B cell (primary cell): ENCODE data around the gene SGF29. TPM values are rescaled to one million over a fixed set of nuclear protein-coding genes. Genes with fewer than 3 reads are reported as not detected.

Experiments
- ATAC-seq: fragments of 200-7000 bp; cut with Tn5 transposase; one replicate; pipeline ENCODE4 v1.10.0; 2021; ENCODE audit warnings: low read depth, mild to moderate bottlenecking, moderate number of reproducible peaks, moderate library complexity
- CTCF ChIA-PET: fragments of 350-600 bp; sonication (Branson Sonifier 250); formaldehyde crosslinking; loops from one replicate; lab custom pipeline; 2021; ENCODE audit warnings: antibody characterized with exemption, inconsistent platforms; lab: Charles Lee
- POLR2A ChIA-PET: fragments of 350-600 bp; sonication (Branson Sonifier 250); formaldehyde crosslinking; loops from one replicate; lab custom pipeline; 2021; ENCODE audit warnings: antibody characterized with exemption; lab: Charles Lee
- DNase-seq: peaks from one replicate; pipeline ENCODE4 v3.0.0; 2013
- H2AFZ ChIP-seq: 2 replicates; pipeline ENCODE4 v1.6.1; 2012; ENCODE audit warnings: mild to moderate bottlenecking, low read depth, low read length; ENCODE audit not compliant: insufficient read depth, poor library complexity, severe bottlenecking
- H3K27ac ChIP-seq, 2 donors: 1 replicate in 1 of 2; 2 replicates in 1 of 2; pipeline ENCODE4 v1.5.1; 2012 to 2013; ENCODE audit warnings: low read length in 2 of 2, mild to moderate bottlenecking in 2 of 2, moderate library complexity in 1 of 2
- H3K27me3 ChIP-seq, 4 experiments: fragments of 200-600 bp in 1 of 4; sonication (generic) in 1 of 4; replicated peaks in 1 of 4; 1 replicate in 2 of 4; 2 replicates in 2 of 4; pipeline versions ENCODE4 v1.6.1 to v1.7.0; 2013 to 2016; ENCODE audit warnings: low read length in 3 of 4, mild to moderate bottlenecking in 2 of 4, mixed read lengths in 1 of 4, moderate library complexity in 1 of 4; ENCODE audit not compliant: insufficient read depth in 4 of 4, control insufficient read depth in 3 of 4; ENCODE audit errors: control extremely low read depth in 1 of 4
- H3K36me3 ChIP-seq, 2 experiments: replicated peaks in 1 of 2; 1 replicate in 1 of 2; 2 replicates in 1 of 2; pipeline versions ENCODE4 v1.6.1 to v1.7.1; 2013; ENCODE audit warnings: low read length in 1 of 2; ENCODE audit not compliant: insufficient read depth in 2 of 2, control insufficient read depth in 1 of 2; ENCODE audit errors: control extremely low read depth in 1 of 2, extremely low read depth in 1 of 2
- H3K4me1 ChIP-seq, 2 donors: fragments of 200-600 bp in 1 of 2; sonication (generic) in 1 of 2; 1 replicate in 1 of 2; 2 replicates in 1 of 2; pipeline versions ENCODE4 v1.5.1 to v1.6.1; 2013 to 2017; ENCODE audit warnings: low read length in 2 of 2; ENCODE audit not compliant: control insufficient read depth in 2 of 2, insufficient read depth in 2 of 2
- H3K4me2 ChIP-seq: replicated peaks from 2 replicates; pipeline ENCODE3; 2012; ENCODE audit warnings: mild to moderate bottlenecking, low read depth, low read length; ENCODE audit not compliant: poor library complexity, severe bottlenecking
- H3K4me3 ChIP-seq, 5 experiments: fragments of 200-600 bp in 1 of 5; sonication (generic) in 1 of 5; 1 replicate in 3 of 5; 2 replicates in 2 of 5; pipeline versions ENCODE4 v1.5.1 to v1.7.0; 2011 to 2016; ENCODE audit warnings: low read length in 4 of 5, mild to moderate bottlenecking in 4 of 5, low read depth in 2 of 5, control low read depth in 1 of 5, moderate library complexity in 1 of 5; ENCODE audit not compliant: insufficient read depth in 1 of 5; ENCODE audit errors: control extremely low read depth in 1 of 5, extremely low read depth in 1 of 5
- H3K79me2 ChIP-seq: fragments of 200-600 bp; sonication (generic); one replicate; pipeline ENCODE4 v1.6.0; 2016; ENCODE audit warnings: low read length; ENCODE audit not compliant: control insufficient read depth, insufficient read depth
- H3K9ac ChIP-seq: fragments of 200-600 bp; sonication (generic); 2 replicates; pipeline ENCODE4 v1.6.1; 2017; ENCODE audit warnings: mild to moderate bottlenecking, low read length, moderate library complexity
- H3K9me3 ChIP-seq, 3 donors: one replicate each; pipeline versions ENCODE4 v1.6.1 to v1.7.1; 2013; ENCODE audit warnings: low read length in 2 of 3; ENCODE audit not compliant: control insufficient read depth in 2 of 3, insufficient read depth in 1 of 3; ENCODE audit errors: control extremely low read depth in 1 of 3
- H4K20me1 ChIP-seq: 2 replicates; pipeline ENCODE4 v1.6.0; 2012; ENCODE audit warnings: mild to moderate bottlenecking, low read length; ENCODE audit not compliant: insufficient read depth, control insufficient read depth, poor library complexity, severe bottlenecking
- H3K27ac Mint-ChIP-seq: one replicate; pipeline ENCODE4 v1.8.0; 2021; ENCODE audit warnings: mixed read lengths
- H3K27me3 Mint-ChIP-seq: one replicate; pipeline ENCODE4 v1.8.0; 2021; ENCODE audit warnings: mixed read lengths
- H3K4me1 Mint-ChIP-seq: one replicate; pipeline ENCODE4 v1.8.0; 2021; ENCODE audit warnings: mixed read lengths
- H3K4me3 Mint-ChIP-seq: one replicate; pipeline ENCODE4 v1.8.0; 2021; ENCODE audit warnings: mixed read lengths
- H3K9me3 Mint-ChIP-seq: one replicate; pipeline ENCODE4 v1.8.0; 2022; ENCODE audit warnings: mixed read lengths; ENCODE audit not compliant: insufficient read depth
- CTCF ChIP-seq: fragments of 200-600 bp; IDR thresholded peaks from one replicate; pipeline ENCODE4 v1.8.0; 2022; ENCODE audit warnings: antibody characterized with exemption, mild to moderate bottlenecking
- EZH2 ChIP-seq: IDR thresholded peaks from 2 replicates; pipeline ENCODE4 v1.6.1; 2012; ENCODE audit warnings: borderline replicate concordance, low read depth, mild to moderate bottlenecking, moderate library complexity, low read length; ENCODE audit not compliant: insufficient read depth, poor library complexity, severe bottlenecking
- WGBS: methylation state at CpG from one replicate; pipeline ENCODE4 v1.1.5; 2013; ENCODE audit warnings: missing lambda C conversion rate; ENCODE audit not compliant: insufficient coverage; 5-methylcytosine and 5-hydroxymethylcytosine counted together
- intact Hi-C: fragments of 100-400 bp; cut with micrococcal nuclease; formaldehyde crosslinking; loops from one replicate; pipeline ENCODE4 v1.10.0; 2022
- polyA plus RNA-seq: library from polyadenylated mRNA; depleted of rRNA; stranded (reverse); fragments of >200 nt; gene quantifications from 2 replicates; pipeline ENCODE4 v1.2.3, GENCODE V29; 2012
- total RNA-seq, 2 donors: library from RNA; stranded (reverse); fragments of 120-200 nt in 1 of 2; gene quantifications; 1 replicate in 1 of 2; 2 replicates in 1 of 2; pipeline versions ENCODE4 v1.2.3 to v1.2.4, GENCODE V29; 2013 to 2022

Gene SGF29
- total and polyA plus RNA-seq, 2 donors (not counting 1 experiment from before 2014, with no cell fraction given): 24.0 to 52.9 TPM

GRCh38 chr16:28511031-28511430, 42.7 kb upstream of the SGF29 start:
- Histone ChIP-seq H3K9me3 (peaks cover 0 to 10% (median 0%) of the 10 kb centered on the region in 3 donors), H3K27ac (no peak overlapping the region), H3K4me2 (no peak overlapping the region), H3K27me3 (peaks cover 0 to 3% (median 0%) of the 10 kb centered on the region in 4 experiments), H4K20me1 (no peaks in the 10 kb centered on the region), H3K79me2 (no peaks in the 10 kb centered on the region), H2AFZ (no peak overlapping the region), H3K36me3 (no peaks in the 10 kb centered on the region), H3K4me1 (peaks cover 10 to 21% of the 10 kb centered on the region in 2 donors), H3K9ac (no peak overlapping the region), H3K4me3 (no peak overlapping the region)
- H3K27me3 Mint-ChIP-seq: peaks cover 5% of the 10 kb centered on the region
- ChIA-PET CTCF (no interaction called here), POLR2A (no interaction called here)
- intact Hi-C loops: no loop called here
- ATAC-seq (no peak), DNase-seq (no peak)
- H3K4me1 Mint-ChIP-seq: peaks cover 21% of the 10 kb centered on the region
- TF ChIP-seq EZH2 (no peak), CTCF (no peak)
- no peak overlapping the region for H3K4me3 Mint-ChIP-seq
- no peak overlapping the region for H3K27ac Mint-ChIP-seq
- H3K9me3 Mint-ChIP-seq: no peaks in the 10 kb centered on the region
- WGBS: 100% methylated on average over 1 of the region's 3 CpGs

GRCh38 chr16:28511801-28512789, 41.6 kb upstream of the SGF29 start:
- intact Hi-C loops: no loop called here
- Histone ChIP-seq H4K20me1 (no peaks in the 10 kb centered on the region), H3K9me3 (peaks cover 0 to 6% (median 0%) of the 10 kb centered on the region in 3 donors), H3K4me3 (no peak overlapping the region), H3K36me3 (no peaks in the 10 kb centered on the region), H3K9ac (no peak overlapping the region), H3K27me3 (no peaks in the 10 kb centered on the region), H3K4me1 (peaks cover 10 to 16% of the 10 kb centered on the region in 2 donors), H3K27ac (no peak overlapping the region), H2AFZ (no peak overlapping the region), H3K79me2 (no peaks in the 10 kb centered on the region), H3K4me2 (no peak overlapping the region)
- POLR2A ChIA-PET: no interaction called here
- H3K9me3 Mint-ChIP-seq: no peaks in the 10 kb centered on the region
- CTCF ChIA-PET: no interaction called here
- no peak for TF ChIP-seq CTCF
- no peak for TF ChIP-seq EZH2
- DNase-seq: no peak
- peaks cover 11% of the 10 kb centered on the region for H3K4me1 Mint-ChIP-seq
- no peak overlapping the region for H3K27ac Mint-ChIP-seq
- H3K4me3 Mint-ChIP-seq: no peak overlapping the region
- ATAC-seq: no peak
- H3K27me3 Mint-ChIP-seq: no peaks in the 10 kb centered on the region
- 97% methylated on average over 17 of the region's 21 CpGs for WGBS
